ENCODE results near the gene SHROOM3. TPM values are rescaled to one million over a fixed set of nuclear protein-coding genes. Genes with fewer than 3 reads are reported as not detected.

Gene SHROOM3
- total RNA-seq, 1 donor from 2014 or later = 6.9 TPM

- Histone ChIP-seq H3K27ac (no peak overlapping the region), H3K27me3 (no peaks in the 10 kb centered on the region), H3K9me3 (no peaks in the 10 kb centered on the region), H3K4me3 (no peak overlapping the region), H3K4me1 (no peaks in the 10 kb centered on the region), H3K36me3 (no peaks in the 10 kb centered on the region)
- intact Hi-C loops (cut with DNase I) = no loop called here
- DNase-seq (ENCODE audit: extremely low spot score in 2 of 2) = no peak
- TF ChIP-seq POLR2A (IDR thresholded peaks at IDR 0.05) = no peak
- no peak for TF ChIP-seq CTCF (IDR thresholded peaks at IDR 0.05)
- TF ChIP-seq POLR2AphosphoS5 (IDR thresholded peaks at IDR 0.05; ENCODE audit: insufficient read depth in 1 of 2, low read depth in 1 of 2) = no peak
These were observed 219.1 kb downstream of the SHROOM3 start for GRCh38 chr4:76654084-76654483.

- Histone ChIP-seq H3K4me1 (no peaks in the 10 kb centered on the region), H3K36me3 (no peaks in the 10 kb centered on the region), H3K4me3 (no peak overlapping the region), H3K27me3 (no peaks in the 10 kb centered on the region), H3K9me3 (no peaks in the 10 kb centered on the region), H3K27ac (no peak overlapping the region)
- no peak for DNase-seq (ENCODE audit: extremely low spot score in 2 of 2)
- TF ChIP-seq POLR2A (IDR thresholded peaks at IDR 0.05) (no peak), POLR2AphosphoS5 (IDR thresholded peaks at IDR 0.05; ENCODE audit: insufficient read depth in 1 of 2, low read depth in 1 of 2) (no peak), CTCF (IDR thresholded peaks at IDR 0.05) (no peak)
- intact Hi-C loops (cut with DNase I) = no loop called here
These were observed 219.8 kb downstream of the SHROOM3 start for GRCh38 chr4:76654791-76655190.

GRCh38 chr4:76655566-76656479, 220.8 kb downstream of the SHROOM3 start:
- Histone ChIP-seq H3K27me3 (no peaks in the 10 kb centered on the region), H3K27ac (no peak overlapping the region)
- intact Hi-C loops (cut with DNase I) = no loop called here

GRCh38 chr4:76657443-76657842, 222.4 kb downstream of the SHROOM3 start:
- no peaks in the 10 kb centered on the region for H3K36me3 ChIP-seq
- H3K27me3 ChIP-seq = no peaks in the 10 kb centered on the region
- no peaks in the 10 kb centered on the region for H3K9me3 ChIP-seq
- no peaks in the 10 kb centered on the region for H3K4me1 ChIP-seq
- DNase-seq (ENCODE audit: extremely low spot score in 2 of 2) = no peak
- no peak for TF ChIP-seq CTCF (IDR thresholded peaks at IDR 0.05)
- TF ChIP-seq POLR2AphosphoS5 (IDR thresholded peaks at IDR 0.05; ENCODE audit: insufficient read depth in 1 of 2, low read depth in 1 of 2) = no peak
- no peak for TF ChIP-seq POLR2A (IDR thresholded peaks at IDR 0.05)
- H3K4me3 ChIP-seq = no peak overlapping the region
- intact Hi-C loops (cut with DNase I) = no loop called here
- no peak overlapping the region for H3K27ac ChIP-seq

More at GRCh38 chr4:76655566-76656479, 220.8 kb downstream of the SHROOM3 start:
- no peaks in the 10 kb centered on the region for H3K4me1 ChIP-seq
- no peak for TF ChIP-seq POLR2AphosphoS5 (IDR thresholded peaks at IDR 0.05; ENCODE audit: insufficient read depth in 1 of 2, low read depth in 1 of 2)
- no peak for TF ChIP-seq CTCF (IDR thresholded peaks at IDR 0.05)
- no peak for TF ChIP-seq POLR2A (IDR thresholded peaks at IDR 0.05)
- no peak overlapping the region for H3K4me3 ChIP-seq
- no peak for DNase-seq (ENCODE audit: extremely low spot score in 2 of 2)
- H3K36me3 ChIP-seq = no peaks in the 10 kb centered on the region
- H3K9me3 ChIP-seq = no peaks in the 10 kb centered on the region
